ENCODE data around the gene TAF11.

Gene TAF11

GRCh38 chr6:34832942-34833341 is 54.9 kb downstream of the TAF11 start:
- no peak overlapping the region for H3K4me3 ChIP-seq (ENCODE audit: low read depth, low read length)
- DNase-seq (ENCODE audit: low read depth) = no peak

DNA sequence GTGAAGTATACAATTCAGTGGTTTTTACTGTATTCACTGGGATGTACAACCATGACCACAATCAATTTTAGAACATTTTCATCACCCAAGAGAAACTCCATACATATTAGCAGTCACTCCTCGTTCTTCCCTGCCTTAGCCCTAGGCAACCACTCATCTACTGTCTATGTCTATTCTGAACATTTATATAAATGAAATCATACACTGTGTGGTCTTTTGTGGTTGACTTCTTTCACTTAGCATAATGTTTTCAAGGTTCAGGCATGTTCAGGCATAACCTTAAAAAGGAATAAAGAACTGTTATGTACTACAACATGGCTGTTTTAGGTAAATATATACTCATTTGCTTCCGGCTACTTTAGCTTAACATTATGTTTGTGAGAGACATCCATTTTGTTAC is 58.7 kb downstream of the TAF11 start:
- H3K4me3 ChIP-seq (ENCODE audit: low read depth, low read length) = no peak overlapping the region
- DNase-seq (ENCODE audit: low read depth) = no peak

All from skeletal muscle cell (primary cell).